ENCODE measurements around the gene HCFC1.
A peak's percentile ranks its signal among the peaks of the same experiment; 100 is the strongest.

Gene HCFC1

GRCh38 chrX:153939573-153939972 lies 32.0 kb downstream of the HCFC1 start:
- DNase-seq (ENCODE audit: low read depth, low spot score), result no peak

GRCh38 chrX:153938226-153938786 lies 33.3 kb downstream of the HCFC1 start:
- DNase-seq (ENCODE audit: low read depth, low spot score), result no peak

DNA sequence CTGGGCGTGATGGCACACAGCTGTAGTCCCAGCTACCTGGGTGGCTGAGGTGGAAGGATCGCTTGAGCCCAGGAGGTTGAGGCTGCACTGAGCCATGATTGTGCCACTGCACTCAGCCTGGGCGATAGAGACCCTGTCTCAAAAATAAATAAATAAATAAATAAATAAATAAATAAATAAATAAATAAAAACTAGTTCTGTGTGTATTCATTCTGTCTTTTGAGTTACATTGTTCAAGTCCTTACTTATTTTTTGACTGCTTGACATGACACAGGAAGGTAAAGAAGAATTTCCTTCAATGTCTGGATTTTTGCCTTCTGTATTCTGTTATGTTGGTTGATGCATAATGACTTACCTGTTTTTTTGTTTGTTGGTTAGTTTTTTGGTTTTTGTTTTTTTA lies 34.6 kb downstream of the HCFC1 start:
- DNase-seq (ENCODE audit: low read depth, low spot score), result no peak

GRCh38 chrX:153935326-153935851 lies 36.2 kb downstream of the HCFC1 start:
- no peak for DNase-seq (ENCODE audit: low read depth, low spot score)

DNA sequence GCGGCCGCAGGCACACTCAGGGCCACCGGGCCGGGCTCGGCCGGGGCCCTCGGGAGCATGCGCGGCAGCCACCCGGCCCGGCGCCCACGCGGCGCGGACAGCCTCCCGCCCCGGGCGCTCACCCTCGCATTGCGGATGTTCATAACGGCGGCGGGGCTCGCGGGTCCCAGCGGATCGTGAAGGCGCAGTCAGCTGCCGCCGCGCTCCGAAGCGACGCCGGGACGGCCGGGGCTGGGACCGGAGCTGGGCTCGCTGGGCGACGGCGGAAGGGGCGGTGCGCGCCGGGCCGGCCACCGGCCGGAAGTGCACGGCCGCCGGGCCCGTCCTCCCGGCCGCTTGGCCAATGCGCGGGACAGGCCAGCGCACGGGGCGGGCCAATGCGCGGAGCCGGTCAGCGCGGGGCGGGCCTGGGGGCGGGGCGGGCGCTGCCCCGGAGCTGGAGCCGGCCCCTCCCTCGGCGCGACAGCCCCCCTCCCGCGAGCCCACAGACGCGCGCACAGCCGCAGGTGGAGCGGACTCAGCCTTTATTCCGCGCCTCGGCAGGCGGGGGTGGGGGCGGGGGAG lies 36.8 kb downstream of the HCFC1 start, which contains the start of gene NAA10:
Gene NAA10 (minus strand): TSS at position 276 of the 564 bp plus-strand sequence. CDS start 133 bp downstream, at position 143.
- no peak for DNase-seq (ENCODE audit: low read depth, low spot score)

DNA sequence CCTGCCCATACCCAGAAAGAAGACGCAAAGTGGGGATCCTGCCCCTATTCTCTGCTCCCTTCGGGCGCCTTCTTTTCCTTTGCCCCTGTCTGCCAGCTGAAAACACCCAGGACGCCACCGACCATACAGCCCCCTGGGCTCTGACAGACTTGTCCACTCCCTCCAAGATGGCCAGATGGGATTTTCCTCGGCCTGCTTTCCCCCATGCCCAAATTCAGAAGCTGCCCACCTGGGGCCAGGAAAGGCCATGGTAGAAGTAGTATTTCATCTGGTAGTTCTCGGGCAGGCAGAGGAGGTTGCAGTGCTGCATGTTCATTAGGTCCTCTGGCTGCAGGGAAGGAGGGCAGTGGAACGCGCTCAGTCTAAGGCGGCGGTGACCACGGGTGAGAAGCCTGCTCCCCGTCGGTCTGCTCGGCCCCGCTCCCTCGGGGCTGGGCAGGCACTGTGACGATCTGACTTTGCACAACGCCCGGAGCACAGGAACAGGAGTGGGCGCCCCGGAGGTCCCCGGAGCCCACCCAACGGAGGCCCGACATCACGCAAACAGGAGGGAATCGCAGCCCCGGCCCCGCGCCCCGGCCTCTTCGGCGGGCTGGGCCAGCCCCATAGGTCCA lies 37.4 kb downstream of the HCFC1 start:
- DNase-seq (ENCODE audit: low read depth, low spot score), result no peak

GRCh38 chrX:153933748-153934147 lies 37.9 kb downstream of the HCFC1 start:
- DNase-seq (ENCODE audit: low read depth, low spot score), result no peak

DNA sequence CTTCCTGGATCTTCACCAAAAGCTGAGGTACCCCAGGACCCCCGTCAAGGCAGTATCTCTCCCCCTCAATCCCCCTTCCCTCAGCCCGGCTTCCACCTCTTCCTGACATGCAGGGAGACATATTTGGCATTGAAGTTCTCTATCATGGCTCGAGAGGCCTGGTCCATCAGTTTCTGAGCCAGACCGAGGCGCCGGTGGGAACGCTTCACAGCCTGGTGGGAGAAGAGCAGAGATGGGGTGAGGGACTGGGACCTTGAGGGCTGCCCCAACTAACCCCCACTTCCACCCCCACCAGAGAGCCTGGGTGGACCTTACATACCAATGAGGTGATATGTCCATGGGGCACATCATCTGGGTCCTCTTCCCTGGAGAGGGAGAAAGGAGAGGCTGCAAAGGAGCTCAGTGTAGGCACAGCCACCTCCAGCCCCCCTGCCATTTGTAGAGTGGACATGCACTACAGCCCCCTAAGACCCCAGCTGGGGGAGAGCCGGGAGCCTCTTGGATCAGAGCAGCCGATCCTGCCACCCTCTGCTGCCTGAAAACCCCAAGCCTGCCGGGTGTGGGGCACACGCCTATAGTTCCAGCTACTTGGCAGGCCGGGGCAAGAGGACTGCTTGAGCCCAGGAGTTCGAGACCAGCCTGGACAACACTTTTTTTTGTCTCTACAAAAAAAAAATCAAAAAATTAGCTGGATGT lies 39.2 kb downstream of the HCFC1 start:
- no peak for DNase-seq (ENCODE audit: low read depth, low spot score)

DNA sequence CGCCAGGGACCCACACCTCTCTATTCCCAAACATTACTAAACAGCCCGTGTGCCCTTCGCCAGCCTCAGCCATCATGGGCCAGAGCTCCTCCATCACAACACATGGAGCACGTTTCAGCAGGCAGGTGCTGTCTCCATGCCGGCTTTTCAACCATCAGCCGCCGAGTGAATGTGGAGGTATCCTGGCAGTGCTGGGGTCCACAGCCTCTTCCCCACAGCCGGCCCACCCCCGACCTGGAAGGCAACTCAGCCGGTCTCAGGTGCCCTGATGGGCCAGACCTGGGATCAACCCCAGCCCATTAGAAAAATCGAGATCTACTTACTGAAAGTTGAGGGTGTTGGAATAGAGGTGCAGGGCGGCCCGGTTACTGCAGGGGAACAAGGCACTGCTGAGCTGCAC lies 39.9 kb downstream of the HCFC1 start:
- DNase-seq (ENCODE audit: low read depth, low spot score), result no peak

- no peak for DNase-seq (ENCODE audit: low read depth, low spot score)
These were observed 40.5 kb downstream of the HCFC1 start for GRCh38 chrX:153931151-153931550.

DNA sequence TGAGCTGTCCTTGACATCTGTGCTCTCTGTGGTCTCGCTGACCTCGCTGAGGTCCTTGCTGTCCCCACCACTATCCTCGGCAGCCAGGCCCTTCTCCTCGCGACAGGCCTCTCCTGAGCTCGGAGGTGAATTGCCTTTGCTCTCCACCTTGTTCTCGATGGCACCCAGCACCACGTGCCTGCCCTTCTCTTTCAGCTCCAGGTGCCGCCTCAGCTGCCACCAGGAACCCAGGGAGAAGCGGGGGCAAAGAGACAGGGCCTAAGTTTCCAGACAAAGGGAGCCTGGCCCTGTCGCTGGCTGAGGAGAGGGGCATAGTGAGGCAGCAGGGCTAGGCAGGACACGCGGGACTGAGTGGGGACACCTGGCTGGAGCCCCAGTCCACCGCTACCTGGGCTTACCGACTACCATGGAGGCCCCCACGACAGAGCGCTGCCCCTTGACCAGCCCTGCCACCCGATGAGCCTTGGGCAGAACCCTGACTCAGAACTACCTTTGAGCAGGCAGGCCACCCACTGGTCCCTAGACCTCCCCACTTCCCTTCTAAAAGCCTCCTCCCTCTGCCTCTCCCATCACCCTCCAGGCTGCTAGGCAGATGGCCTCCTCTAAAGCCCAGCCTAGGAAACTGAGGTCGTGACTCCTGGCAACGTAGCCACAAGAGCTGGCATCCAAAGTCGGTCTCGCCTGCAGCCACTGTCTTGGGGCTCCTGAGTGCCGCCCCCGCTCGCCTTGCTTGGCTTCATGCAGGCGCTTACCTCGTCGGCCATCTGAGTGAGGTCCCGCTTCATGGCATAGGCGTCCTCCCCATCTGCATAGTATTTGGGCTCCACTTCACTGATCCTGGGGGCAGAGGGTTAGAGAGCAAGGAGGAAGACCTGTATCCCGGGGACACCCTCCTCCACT lies 41.4 kb downstream of the HCFC1 start:
- no peak for DNase-seq (ENCODE audit: low read depth, low spot score)

DNA sequence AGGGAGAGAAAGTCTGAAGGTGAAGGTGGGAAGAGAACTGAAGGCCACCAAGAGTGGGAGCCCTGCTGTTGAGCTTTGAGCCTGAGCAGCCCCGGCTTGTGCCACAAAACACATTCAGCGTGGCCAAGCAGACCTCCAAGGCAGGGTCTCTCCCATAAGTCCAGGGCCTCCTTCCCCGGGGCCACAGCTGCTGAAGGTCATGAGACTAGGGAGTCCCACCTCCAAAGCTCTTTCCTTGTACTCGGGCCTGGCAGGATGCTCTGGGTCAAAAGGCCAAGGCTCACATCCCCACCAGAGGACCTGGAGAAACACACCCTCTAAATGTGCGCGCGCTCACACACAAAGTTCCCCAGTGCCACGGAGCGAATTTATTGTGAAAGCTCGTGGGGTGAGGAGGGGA lies 42.0 kb downstream of the HCFC1 start:
- no peak for DNase-seq (ENCODE audit: low read depth, low spot score)

GRCh38 chrX:153928846-153929245 lies 42.8 kb downstream of the HCFC1 start:
- DNase-seq (ENCODE audit: low read depth, low spot score), result no peak

DNA sequence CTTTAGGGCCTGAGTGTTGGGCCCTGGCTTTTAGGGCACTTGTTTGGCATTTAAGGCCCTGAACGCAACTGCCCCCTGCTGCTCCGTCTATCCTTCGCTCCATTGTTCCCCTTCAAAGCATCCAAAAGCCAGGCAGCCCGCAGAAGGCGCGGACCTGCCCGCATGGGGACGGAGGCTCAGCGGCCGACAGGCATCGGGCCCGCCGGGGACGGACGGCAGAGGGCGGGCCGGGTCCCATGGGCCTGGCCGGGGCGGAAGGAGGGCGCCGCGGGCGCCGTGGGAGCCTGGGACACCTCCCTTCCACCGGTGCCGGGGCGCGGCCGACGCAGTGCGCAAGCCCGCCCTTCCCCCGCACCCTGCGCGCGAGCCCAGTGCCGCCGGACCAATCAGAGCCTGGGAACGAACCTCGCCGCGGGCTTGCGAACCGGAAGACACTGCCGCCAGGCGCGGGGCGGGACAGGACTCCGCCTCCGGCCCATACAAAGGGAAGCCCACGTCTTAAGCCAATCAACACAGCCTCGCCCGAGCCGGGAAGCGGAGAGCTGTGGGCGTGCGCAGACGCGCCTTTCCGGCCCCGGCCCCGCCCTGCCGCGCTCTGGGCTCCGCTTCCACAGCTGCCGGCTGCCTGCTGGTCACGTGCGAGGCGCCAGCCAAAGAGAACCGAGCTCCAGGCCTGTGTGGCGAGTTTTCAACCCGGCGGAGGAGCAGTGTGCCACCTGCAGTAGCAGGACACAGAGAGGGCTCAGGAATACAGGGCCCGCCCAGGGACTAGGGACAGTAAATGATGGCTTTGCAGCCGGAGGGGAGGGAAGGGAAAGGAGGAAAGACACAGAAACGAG lies 43.5 kb downstream of the HCFC1 start:
- peak; percentile 76 for DNase-seq (ENCODE audit: low read depth, low spot score)

GRCh38 chrX:153927672-153927921 lies 44.0 kb downstream of the HCFC1 start:
- no peak for DNase-seq (ENCODE audit: low read depth, low spot score)

DNA sequence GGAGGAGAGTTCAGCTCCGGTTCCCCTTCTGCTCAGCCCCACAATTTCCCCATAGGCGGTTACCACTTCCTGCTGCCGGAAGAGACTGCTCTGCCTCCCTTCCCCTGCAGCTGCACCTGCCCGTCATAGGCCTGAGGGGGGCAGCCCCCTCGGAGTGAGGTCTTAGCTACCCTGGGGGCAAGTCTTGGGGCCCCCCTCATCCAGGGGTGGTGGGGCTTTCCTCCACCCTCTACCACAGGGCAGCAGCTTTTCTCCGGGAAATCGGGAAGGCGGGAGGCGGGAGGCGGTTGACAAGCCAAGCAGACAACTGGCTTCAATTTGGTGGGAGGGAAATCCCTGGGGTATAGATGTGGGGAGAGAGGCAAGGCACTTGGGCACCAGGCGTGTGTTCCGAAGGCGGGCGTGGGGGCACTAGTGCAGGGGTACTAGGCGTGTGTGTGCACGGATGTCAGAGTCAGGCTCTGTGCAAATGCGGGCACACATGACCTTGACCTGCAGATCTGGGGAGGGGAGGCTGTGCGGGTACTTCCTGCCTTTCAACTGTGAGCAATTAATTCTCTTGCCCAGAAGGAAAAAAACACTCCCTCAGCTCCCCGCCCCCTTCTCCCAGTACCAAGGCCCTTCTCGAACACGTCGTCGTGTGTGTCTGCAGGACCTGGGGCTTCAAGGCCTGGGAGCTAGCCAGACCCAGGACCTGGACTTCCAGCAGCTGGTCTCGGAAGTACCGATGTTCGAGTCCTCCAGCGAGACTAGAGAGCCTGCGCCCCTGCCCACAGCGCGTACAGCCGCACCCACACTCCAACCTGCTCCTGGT lies 44.6 kb downstream of the HCFC1 start:
- no peak for DNase-seq (ENCODE audit: low read depth, low spot score)

GRCh38 chrX:153926552-153926857 lies 45.1 kb downstream of the HCFC1 start:
- no peak for DNase-seq (ENCODE audit: low read depth, low spot score)

GRCh38 chrX:153925739-153926551 lies 45.7 kb downstream of the HCFC1 start, which contains the start of gene ARHGAP4:
ARHGAP4 (minus strand) TSS chrX:153926264; CDS start chrX:153926202, 62 bp downstream.
- DNase-seq (ENCODE audit: low read depth, low spot score), result no peak

GRCh38 chrX:153925387-153925738 lies 46.3 kb downstream of the HCFC1 start:
- no peak for DNase-seq (ENCODE audit: low read depth, low spot score)
